Naive B cell (primary cell): Measurements from ENCODE around the gene QRICH1. TPM values are rescaled to one million over a fixed set of nuclear protein-coding genes. Genes with fewer than 3 reads are reported as not detected.

Experiments used
- ATAC-seq, 2 donors: fragments of 150-1000 bp; cut with Tn5 transposase; 2 replicates each; pipeline ENCODE4 v1.10.0; 2021; ENCODE audit warnings: low read depth in 2 of 2, mild to moderate bottlenecking in 2 of 2, moderate library complexity in 2 of 2
- DNase-seq: peaks from one replicate; pipeline ENCODE4 v3.0.0; 2022
- H3K27ac Mint-ChIP-seq, 6 donors: one replicate each; pipeline ENCODE4 v1.8.0; 2020 to 2022; ENCODE audit warnings: mild to moderate bottlenecking in 6 of 6, mixed read lengths in 6 of 6, moderate library complexity in 5 of 6, inconsistent platforms in 2 of 6
- H3K27me3 Mint-ChIP-seq, 3 donors: one replicate each; pipeline ENCODE4 v1.8.0; 2021 to 2022; ENCODE audit warnings: mixed read lengths in 3 of 3, mild to moderate bottlenecking in 1 of 3
- H3K36me3 Mint-ChIP-seq, 2 donors: one replicate each; pipeline ENCODE4 v1.8.0; 2020 to 2022; ENCODE audit warnings: mixed read lengths in 2 of 2, inconsistent platforms in 1 of 2, mild to moderate bottlenecking in 1 of 2
- H3K4me1 Mint-ChIP-seq, 3 donors: one replicate each; pipeline ENCODE4 v1.8.0; 2020 to 2022; ENCODE audit warnings: mixed read lengths in 3 of 3, inconsistent platforms in 1 of 3, mild to moderate bottlenecking in 1 of 3, moderate library complexity in 1 of 3
- H3K4me3 Mint-ChIP-seq, 8 donors: one replicate each; pipeline ENCODE4 v1.8.0; 2020 to 2022; ENCODE audit warnings: mild to moderate bottlenecking in 8 of 8, mixed read lengths in 8 of 8, moderate library complexity in 8 of 8, inconsistent platforms in 2 of 8
- H3K9me3 Mint-ChIP-seq, 7 donors: one replicate each; pipeline ENCODE4 v1.8.0; 2020 to 2022; ENCODE audit warnings: mixed read lengths in 7 of 7, mild to moderate bottlenecking in 5 of 7, inconsistent platforms in 2 of 7, moderate library complexity in 1 of 7
- polyA plus RNA-seq, 6 donors: library from polyadenylated mRNA; unstranded; fragments of 300-500 nt; fragmentation: Illumina TruSeq; gene quantifications; one replicate each; pipeline ENCODE4 v1.2.3, GENCODE V29; 2021; ENCODE audit warnings: low read depth in 6 of 6

The QRICH1 gene
- polyA plus RNA-seq, 6 donors from 2014 or later, result 15.3 to 34.5 (median 26.1) TPM

DNA sequence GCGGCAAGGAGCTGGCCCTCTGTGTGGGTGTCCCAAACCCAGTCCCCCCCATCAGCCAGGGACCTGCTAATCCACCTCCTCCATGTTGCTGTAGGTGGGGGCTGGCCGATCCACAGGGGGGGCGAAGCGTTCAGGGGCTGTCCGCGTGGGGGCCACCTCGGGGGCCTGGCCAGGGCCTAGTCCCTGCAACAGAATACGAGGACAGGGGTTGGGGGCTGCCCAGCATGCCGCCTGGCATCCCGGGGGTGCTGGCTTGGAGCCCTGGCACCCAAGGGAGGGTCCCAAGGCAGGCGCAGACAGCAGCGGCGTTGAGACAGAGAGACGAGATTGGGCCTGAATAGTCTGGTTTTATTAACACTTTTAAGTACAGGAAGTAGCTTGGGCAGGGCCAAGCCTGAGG is 14.5 kb upstream of the QRICH1 start:
- H3K27me3 Mint-ChIP-seq, result no peaks in the 10 kb centered on the region
- ATAC-seq (no peak), DNase-seq (no peak)
- peaks cover 30 to 37% (median 30%) of the 10 kb centered on the region in 3 donors for H3K4me1 Mint-ChIP-seq
- H3K4me3 Mint-ChIP-seq, result no peak overlapping the region
- H3K36me3 Mint-ChIP-seq, result peaks cover 4 to 21% of the 10 kb centered on the region in 2 donors
- H3K27ac Mint-ChIP-seq, result no peak overlapping the region
- no peaks in the 10 kb centered on the region for H3K9me3 Mint-ChIP-seq

DNA sequence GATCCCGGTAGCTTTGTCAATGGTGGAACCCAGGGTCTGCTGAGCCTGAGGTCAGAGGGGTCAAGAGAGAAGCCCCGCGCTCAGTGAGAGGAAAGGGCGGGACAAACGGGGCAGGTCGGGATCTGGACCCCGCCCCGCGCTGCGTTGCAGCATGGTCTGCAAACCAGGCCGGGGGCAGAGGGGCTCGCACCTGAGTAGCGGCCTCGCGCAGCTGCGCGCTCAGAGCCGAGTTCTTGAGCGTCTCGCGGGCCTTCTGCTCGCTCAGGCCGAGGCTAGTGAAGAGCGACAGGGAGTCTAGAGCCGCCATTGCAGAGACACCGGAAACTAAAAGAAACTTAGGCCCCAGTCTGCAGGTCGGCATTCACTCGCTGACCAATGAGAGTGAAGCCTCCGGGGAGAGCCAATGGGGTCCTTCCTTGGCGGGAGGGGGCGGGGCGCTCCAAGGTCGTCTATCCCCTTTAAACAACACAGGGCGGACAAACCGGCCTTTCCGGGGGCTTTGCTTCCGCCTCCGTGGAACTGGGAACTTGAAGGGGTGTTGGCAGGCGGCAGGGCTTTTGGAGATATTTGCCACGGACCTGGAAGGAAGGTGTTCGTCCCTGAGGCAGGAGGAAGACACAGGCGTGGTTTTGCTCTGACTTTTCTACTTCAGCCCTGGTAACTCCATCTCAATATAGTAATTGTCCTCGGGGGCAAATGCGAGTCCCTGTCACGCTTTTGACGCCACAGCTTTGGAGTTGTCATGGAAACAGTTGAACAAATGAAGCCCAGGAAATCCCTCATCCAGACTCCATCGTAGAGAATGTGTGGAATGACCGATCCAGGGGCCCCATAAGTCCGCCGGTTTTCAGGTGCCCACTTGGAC is 10.8 kb upstream of the QRICH1 start, which contains the start of gene QARS1:
TSS of gene QARS1 (minus strand) at position 331 of the 865 bp plus-strand sequence. CDS start at position 307, 24 bp downstream.
- Mint-ChIP-seq H3K27ac (peak within 1 kb of the TSS; percentile 88 to 99 (median 96)), H3K4me1 (peaks cover 22 to 42% (median 36%) of the 10 kb centered on the region in 3 donors), H3K4me3 (peak within 1 kb of the TSS; percentile 93 to 99 (median 98)), H3K27me3 (no peaks in the 10 kb centered on the region), H3K36me3 (peaks cover 6 to 20% of the 10 kb centered on the region in 2 donors), H3K9me3 (no peaks in the 10 kb centered on the region)
- peak; percentile 99 for ATAC-seq
- DNase-seq, result peak; percentile 86

DNA sequence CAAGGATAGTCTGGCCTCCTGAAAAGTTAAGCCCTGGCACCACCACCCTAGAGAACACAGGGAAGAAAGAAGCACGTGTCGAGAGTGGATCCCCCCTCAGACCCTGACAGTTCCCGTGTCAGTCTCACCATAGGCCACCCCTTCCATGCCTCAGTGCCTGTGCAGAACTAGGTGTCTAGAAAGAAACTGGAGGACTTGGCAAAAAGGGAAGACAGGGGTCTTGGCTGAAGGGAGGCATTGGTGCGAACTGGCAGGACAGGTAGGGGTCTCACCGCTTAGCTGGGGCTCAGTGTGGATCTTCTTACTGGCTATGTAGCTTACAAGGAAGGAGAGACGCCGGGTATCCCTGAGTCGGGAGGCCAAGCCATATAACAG is 10.2 kb upstream of the QRICH1 start:
- ATAC-seq (no peak), DNase-seq (no peak)
- H3K36me3 Mint-ChIP-seq, result peaks cover 6 to 22% of the 10 kb centered on the region in 2 donors
- no peaks in the 10 kb centered on the region for H3K27me3 Mint-ChIP-seq
- peaks cover 19 to 42% (median 36%) of the 10 kb centered on the region in 3 donors for H3K4me1 Mint-ChIP-seq
- peak overlapping the region; percentile 88 to 99 (median 96) for H3K27ac Mint-ChIP-seq
- peak overlapping the region; percentile 93 to 99 (median 98) for H3K4me3 Mint-ChIP-seq
- H3K9me3 Mint-ChIP-seq, result no peaks in the 10 kb centered on the region

DNA sequence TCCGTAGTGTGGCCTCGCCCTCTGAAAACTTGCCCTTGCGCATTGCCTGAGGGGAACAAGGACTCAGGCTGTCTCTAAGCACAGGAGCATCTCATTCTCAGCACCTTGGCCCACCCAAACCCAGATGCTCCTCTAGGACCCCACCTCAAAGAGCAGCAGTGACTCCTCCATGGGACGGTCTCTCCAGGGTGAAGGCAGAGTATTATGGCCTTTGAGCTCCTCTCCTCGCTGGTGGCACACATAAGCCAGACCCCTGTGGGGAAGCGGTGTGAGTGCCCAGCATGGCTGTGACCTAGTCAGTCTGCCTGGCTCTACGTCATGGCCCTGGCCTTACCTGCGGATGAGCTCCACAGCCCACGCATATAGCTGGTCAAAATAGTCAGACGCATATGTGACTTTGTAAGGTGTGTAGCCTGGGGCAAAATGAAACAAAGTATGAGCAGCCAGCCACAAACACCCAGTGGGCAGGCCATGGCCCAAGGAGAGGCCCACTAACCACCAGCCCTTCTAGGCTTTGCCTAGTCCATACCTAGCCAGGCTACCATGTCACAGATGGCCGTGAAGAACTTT is 6.3 kb upstream of the QRICH1 start:
- peaks cover 6 to 22% of the 10 kb centered on the region in 2 donors for H3K36me3 Mint-ChIP-seq
- DNase-seq, result no peak
- peaks cover 15 to 31% (median 29%) of the 10 kb centered on the region in 3 donors for H3K4me1 Mint-ChIP-seq
- no peaks in the 10 kb centered on the region for H3K9me3 Mint-ChIP-seq
- no peak for ATAC-seq
- H3K27me3 Mint-ChIP-seq, result no peaks in the 10 kb centered on the region
- H3K4me3 Mint-ChIP-seq, result peak overlapping the region in 1 of 8 donors; percentile 51
- peak overlapping the region in 1 of 6 donors; percentile 74 for H3K27ac Mint-ChIP-seq

DNA sequence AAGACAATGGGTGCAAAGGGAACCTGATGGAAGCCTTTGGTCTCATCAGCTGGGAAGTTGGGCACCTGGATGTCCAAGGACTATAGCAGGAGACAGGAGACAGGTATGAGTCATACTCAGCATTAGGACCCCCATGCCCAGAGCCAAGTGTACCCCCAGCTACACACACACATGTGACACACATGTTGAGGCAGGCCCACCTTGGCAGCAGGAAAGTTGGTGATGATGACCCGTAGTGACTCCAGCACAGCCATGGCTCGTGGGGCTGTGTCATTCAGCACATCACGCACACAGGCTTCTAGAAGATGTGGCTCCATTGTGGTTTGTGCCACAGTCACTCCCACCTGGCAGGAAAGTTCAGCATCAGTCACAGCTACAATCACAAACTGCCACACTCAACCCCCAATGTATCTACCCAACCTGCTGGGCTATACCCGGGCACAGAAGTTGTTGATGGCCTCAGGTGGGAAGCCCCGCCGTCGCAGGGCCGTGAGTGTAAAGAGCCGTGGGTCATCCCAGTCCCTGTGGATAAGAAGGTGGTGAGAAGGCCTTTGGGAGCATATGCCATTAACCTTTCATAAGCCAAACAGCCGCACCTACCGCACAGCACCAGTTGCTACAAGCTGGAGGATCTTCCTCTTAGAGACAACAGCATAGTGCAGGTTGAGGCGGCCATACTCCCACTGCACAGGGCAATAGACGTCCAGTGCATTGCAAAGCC is 5.2 kb upstream of the QRICH1 start:
- H3K36me3 Mint-ChIP-seq, result peaks cover 6 to 22% of the 10 kb centered on the region in 2 donors
- H3K4me1 Mint-ChIP-seq, result peaks cover 9 to 29% (median 24%) of the 10 kb centered on the region in 3 donors
- no peaks in the 10 kb centered on the region for H3K9me3 Mint-ChIP-seq
- no peaks in the 10 kb centered on the region for H3K27me3 Mint-ChIP-seq
- DNase-seq, result no peak
- peak overlapping the region in 1 of 8 donors; percentile 51 for H3K4me3 Mint-ChIP-seq
- no peak for ATAC-seq
- H3K27ac Mint-ChIP-seq, result peak overlapping the region in 1 of 6 donors; percentile 52

DNA sequence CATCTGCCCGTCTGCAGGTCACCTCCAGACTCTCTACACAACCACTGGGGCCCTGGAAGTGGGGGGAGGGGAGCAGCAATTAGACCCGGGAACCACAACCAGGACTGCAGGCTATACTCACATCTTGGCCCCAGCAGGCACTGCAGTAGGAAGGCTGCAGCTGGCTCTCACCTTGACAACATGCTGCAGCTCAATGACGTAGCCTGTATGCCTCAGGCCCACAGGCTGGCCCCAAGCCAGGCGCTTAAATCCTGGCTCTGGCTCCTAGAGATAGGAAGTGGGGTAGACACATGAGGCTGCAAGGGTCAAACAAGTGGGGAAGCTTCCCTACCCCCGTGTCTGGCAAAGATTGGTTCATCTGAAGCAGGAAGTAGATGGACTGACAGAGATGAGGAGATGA is 4.6 kb upstream of the QRICH1 start:
- Mint-ChIP-seq H3K36me3 (peaks cover 6 to 22% of the 10 kb centered on the region in 2 donors), H3K27ac (peak overlapping the region in 1 of 6 donors; percentile 73), H3K4me1 (peaks cover 3 to 22% (median 17%) of the 10 kb centered on the region in 3 donors), H3K9me3 (no peaks in the 10 kb centered on the region), H3K27me3 (no peaks in the 10 kb centered on the region), H3K4me3 (peak overlapping the region in 1 of 8 donors; percentile 51)
- DNase-seq (no peak), ATAC-seq (no peak)

DNA sequence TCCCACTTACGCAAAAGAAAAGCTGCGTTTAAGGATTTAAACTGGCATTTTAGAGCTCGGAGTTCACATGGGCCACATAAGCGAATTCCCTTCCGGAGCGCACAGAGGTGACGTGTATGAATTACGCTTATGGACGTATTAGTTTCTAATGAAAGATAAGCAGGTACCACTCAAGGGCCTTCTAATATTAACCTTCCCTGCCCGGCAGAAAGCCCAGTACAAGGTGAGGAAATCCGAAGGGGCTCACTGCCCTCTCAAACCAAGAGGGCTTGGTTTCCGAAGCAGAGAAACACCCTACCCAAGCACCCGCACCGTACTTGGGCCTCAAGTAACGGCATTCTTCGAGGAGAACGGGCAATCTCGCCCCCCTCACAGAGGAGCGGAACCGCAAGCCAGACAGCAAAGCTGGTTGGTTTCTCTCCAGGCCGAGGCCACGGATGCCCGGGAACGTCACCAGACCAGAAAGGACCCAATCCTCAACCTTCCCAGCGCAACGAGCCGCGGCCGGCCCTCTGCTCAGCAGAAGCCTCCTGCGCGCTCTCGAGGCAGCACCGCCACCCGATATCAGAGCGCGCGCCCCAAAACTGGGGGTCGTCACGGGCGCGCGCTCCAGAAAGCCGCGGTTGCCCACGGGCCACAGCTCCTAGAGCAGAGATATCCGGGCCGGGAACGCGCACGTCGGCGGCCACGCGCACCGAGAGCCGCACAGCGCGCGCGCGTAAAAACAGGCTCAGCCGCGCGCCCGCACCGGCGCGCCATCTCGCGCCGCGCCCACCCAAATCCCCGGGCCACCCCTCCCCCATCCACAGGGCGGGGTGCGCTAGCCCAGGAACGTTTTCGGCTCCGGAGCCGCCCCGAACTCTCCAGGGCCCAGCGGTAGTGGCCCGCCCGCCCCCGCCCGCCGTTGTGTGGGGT is 676 bp downstream of the QRICH1 start:
- Mint-ChIP-seq H3K4me1 (peaks cover 15 to 48% (median 38%) of the 10 kb centered on the region in 3 donors), H3K27me3 (no peaks in the 10 kb centered on the region), H3K36me3 (no peaks in the 10 kb centered on the region), H3K27ac (peak overlapping the region; percentile 87 to 97 (median 92)), H3K4me3 (peak overlapping the region; percentile 89 to 99 (median 94)), H3K9me3 (no peaks in the 10 kb centered on the region)
- peak; percentile 79 for DNase-seq
- peak; percentile 34 to 35 for ATAC-seq

DNA sequence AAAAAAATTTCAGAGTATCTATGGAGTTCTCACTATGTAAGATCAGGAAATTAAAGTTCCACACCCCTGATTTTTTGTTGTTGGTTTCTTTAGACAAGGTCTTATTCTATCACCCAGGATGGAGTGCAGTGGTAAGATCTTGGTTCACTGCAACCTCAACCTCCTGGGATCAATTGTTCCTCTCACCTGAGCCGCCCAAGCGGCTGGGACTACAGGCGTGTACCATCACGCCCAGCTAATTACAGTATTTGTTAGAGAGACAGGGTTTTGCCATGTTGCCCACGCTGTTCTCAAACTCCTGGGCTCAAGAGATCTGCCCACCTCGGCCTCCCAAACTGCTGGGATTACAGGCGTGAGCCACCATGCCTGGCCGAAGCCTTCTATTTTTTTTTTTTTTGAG is 12.4 kb downstream of the QRICH1 start:
- DNase-seq (no peak), ATAC-seq (no peak)
- no peak overlapping the region for H3K4me3 Mint-ChIP-seq
- H3K27ac Mint-ChIP-seq, result no peak overlapping the region
- no peaks in the 10 kb centered on the region for H3K9me3 Mint-ChIP-seq
- H3K27me3 Mint-ChIP-seq, result no peaks in the 10 kb centered on the region
- peaks cover 11 to 23% (median 11%) of the 10 kb centered on the region in 3 donors for H3K4me1 Mint-ChIP-seq
- H3K36me3 Mint-ChIP-seq, result no peaks in the 10 kb centered on the region

DNA sequence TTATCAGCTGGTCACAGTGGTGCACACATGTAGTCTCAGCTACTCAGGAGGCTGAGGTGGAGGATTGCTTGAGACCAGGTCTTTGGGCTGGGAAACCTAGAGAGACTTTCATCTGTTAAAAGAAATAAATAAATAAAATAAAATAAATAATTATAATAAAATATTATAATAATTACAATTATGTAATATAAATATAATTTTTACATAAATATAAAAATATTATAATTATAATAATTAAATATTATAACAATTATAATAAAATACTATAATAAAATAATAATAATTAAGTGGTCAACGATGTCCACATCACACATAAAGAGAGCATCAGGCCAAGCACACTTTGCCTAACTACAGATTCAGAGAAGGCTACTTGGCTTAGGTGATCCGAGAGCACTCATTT is 14.6 kb downstream of the QRICH1 start:
- no peaks in the 10 kb centered on the region for H3K36me3 Mint-ChIP-seq
- no peak for DNase-seq
- no peak overlapping the region for H3K27ac Mint-ChIP-seq
- H3K4me1 Mint-ChIP-seq, result peaks cover 11 to 20% (median 11%) of the 10 kb centered on the region in 3 donors
- no peaks in the 10 kb centered on the region for H3K9me3 Mint-ChIP-seq
- no peak overlapping the region for H3K4me3 Mint-ChIP-seq
- no peaks in the 10 kb centered on the region for H3K27me3 Mint-ChIP-seq
- no peak for ATAC-seq

DNA sequence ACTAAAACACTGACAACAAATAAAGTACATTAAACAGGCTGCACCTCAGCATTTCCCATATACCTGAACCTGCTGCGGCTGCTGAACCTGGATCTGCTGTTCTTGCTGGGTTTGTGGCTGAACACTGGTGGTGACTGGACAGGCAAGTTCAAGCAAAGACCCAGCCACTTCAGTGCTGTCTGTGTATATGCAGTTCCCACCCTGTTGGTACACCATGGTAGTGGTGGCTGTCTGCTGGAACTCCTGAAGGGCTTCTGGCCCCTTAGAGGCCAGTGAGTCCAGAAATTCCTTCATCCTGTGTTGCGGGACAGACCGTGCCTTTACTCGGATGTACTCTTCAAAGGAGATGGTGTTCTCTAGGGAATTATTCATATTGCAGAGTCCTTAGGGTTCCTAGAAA is 17.2 kb downstream of the QRICH1 start:
- Mint-ChIP-seq H3K4me1 (peaks cover 11 to 13% (median 11%) of the 10 kb centered on the region in 3 donors), H3K9me3 (no peaks in the 10 kb centered on the region), H3K27ac (no peak overlapping the region), H3K36me3 (peaks cover 4 to 8% of the 10 kb centered on the region in 2 donors), H3K27me3 (no peaks in the 10 kb centered on the region), H3K4me3 (no peak overlapping the region)
- DNase-seq, result no peak
- no peak for ATAC-seq

DNA sequence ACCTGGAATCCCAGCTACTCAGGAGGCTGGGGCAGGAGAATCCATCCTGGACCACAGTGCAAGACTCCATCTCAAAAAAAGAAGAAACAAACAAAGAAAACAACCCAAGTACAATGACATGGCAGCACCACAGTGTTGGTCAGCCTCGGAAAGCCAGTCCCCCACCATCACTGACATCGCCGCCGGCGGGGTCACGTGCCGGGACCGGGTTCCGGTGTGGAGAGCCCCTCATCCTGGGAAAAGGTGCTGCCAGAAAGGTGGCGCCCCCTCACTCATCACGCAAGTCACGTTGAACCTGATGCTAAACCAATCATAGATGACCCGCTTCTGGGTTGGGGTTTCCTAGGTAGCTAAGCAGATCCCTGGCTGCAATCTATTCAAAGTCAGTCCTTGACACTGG is 17.8 kb downstream of the QRICH1 start:
- H3K36me3 Mint-ChIP-seq, result peaks cover 4 to 8% of the 10 kb centered on the region in 2 donors
- H3K4me1 Mint-ChIP-seq, result peaks cover 9 to 11% (median 11%) of the 10 kb centered on the region in 3 donors
- DNase-seq (no peak), ATAC-seq (no peak)
- H3K9me3 Mint-ChIP-seq, result no peaks in the 10 kb centered on the region
- H3K27ac Mint-ChIP-seq, result peak overlapping the region in 1 of 6 donors; percentile 19
- H3K27me3 Mint-ChIP-seq, result no peaks in the 10 kb centered on the region
- H3K4me3 Mint-ChIP-seq, result no peak overlapping the region

DNA sequence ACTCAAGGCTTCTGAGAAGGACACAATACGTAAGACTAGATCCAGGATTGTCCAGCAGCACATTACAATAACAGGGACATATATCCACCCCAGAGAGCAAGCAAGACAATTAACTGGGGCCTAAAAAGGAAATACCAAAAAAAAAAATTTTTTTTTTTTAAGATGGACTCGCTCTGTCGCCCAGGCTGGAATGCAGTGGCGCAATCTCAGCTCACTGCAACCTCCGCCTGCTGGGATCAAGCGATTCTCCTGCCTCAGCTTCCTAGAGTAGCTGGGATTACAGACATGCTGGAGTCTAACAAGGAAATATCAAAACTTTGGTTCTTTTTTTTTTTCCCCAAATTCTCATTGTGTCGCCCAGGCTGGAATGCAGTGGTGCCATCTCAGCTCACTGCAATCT is 35.9 kb downstream of the QRICH1 start:
- peaks cover 0 to 11% (median 6%) of the 10 kb centered on the region in 3 donors for H3K4me1 Mint-ChIP-seq
- peak overlapping the region in 2 of 6 donors; percentile 51 to 60 for H3K27ac Mint-ChIP-seq

More for the DNA sequence above, 35.9 kb downstream of the QRICH1 start:
- Mint-ChIP-seq H3K36me3 (peaks cover 0 to 5% of the 10 kb centered on the region in 2 donors), H3K27me3 (no peaks in the 10 kb centered on the region), H3K4me3 (no peak overlapping the region), H3K9me3 (no peaks in the 10 kb centered on the region)
- no peak for ATAC-seq
- DNase-seq, result no peak
